Measurements from ENCODE around the gene FAM149A. TPM values are rescaled to one million over a fixed set of nuclear protein-coding genes. Genes with fewer than 3 reads are reported as not detected.

The FAM149A gene
- total RNA-seq, 1 experiment from 2014 or later, result 8.9 TPM

DNA sequence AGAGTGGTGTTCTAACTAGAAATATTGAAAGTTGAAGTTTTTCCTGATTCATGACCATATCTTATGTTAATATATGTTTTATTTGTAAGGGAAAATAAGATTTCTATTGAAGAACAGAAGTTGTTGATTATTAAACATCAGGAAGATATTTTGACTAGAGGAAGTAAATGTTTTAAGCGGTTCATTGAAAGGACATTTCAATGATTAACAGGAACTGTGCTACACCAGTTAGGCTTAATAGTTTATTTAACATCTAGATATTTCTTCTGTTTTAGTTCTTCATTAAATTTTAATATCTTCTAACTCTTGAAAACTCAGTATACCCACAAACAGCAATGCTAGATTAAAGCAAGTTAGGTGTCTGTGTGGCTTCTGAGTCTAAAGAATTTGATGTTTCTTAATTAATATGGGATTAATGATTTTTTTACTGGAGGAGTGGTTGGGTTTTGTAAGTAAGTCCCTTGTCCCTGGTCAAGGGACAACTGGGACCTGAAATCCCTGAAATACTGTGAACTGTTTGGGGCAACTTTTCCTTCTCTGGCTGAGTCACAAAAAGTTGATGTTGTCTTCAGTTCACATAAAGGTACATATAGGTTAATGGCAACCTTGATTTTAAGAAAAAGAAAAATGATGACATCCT, 44.0 kb downstream of the FAM149A start (continued):
- TF ChIP-seq, protein P1, sequence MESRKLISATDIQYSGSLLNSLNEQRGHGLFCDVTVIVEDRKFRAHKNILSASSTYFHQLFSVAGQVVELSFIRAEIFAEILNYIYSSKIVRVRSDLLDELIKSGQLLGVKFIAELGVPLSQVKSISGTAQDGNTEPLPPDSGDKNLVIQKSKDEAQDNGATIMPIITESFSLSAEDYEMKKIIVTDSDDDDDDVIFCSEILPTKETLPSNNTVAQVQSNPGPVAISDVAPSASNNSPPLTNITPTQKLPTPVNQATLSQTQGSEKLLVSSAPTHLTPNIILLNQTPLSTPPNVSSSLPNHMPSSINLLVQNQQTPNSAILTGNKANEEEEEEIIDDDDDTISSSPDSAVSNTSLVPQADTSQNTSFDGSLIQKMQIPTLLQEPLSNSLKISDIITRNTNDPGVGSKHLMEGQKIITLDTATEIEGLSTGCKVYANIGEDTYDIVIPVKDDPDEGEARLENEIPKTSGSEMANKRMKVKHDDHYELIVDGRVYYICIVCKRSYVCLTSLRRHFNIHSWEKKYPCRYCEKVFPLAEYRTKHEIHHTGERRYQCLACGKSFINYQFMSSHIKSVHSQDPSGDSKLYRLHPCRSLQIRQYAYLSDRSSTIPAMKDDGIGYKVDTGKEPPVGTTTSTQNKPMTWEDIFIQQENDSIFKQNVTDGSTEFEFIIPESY (IDR thresholded peaks at IDR 0.05; ENCODE audit: extremely low read depth, insufficient replicate concordance, low read length), result no peak
- TF ChIP-seq, protein P2, sequence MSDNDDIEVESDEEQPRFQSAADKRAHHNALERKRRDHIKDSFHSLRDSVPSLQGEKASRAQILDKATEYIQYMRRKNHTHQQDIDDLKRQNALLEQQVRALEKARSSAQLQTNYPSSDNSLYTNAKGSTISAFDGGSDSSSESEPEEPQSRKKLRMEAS (IDR thresholded peaks at IDR 0.05), result no peak

DNA sequence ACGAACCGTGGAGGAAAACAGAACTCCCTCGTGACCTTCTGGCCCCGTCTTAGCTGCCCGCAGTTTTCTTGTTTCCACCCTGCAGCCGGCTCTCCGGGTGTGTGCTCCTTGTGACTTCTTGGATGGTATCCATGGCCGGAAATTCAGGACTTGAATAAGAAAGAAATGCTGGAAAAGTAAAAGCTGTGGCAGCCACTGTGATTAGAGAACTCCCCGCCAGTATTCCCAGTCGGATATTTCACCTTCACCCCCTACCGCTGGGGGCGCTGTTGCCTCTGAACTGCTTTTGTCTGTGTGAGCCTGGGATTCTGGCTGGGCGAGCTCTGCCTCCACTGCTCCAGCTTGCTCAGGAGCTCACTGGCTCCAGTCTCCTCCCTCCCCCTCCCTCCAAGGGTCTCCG, 45.4 kb downstream of the FAM149A start:
- Histone ChIP-seq H4K20me1 (ENCODE audit: insufficient read depth) (no peaks in the 10 kb centered on the region), H3K27me3 (ENCODE audit: insufficient read depth, low read length) (peaks cover 4% of the 10 kb centered on the region; the same call in 1 of the 2 replicates), H3K27ac (ENCODE audit: low read depth, low read length) (no peak overlapping the region), H3K79me2 (ENCODE audit: insufficient read depth, low read length) (no peaks in the 10 kb centered on the region), H3K4me2 (ENCODE audit: low read length) (no peak overlapping the region), H3K36me3 (ENCODE audit: control insufficient read depth in 1 of 2, insufficient read depth in 2 of 2, low read length in 2 of 2) (no peaks in the 10 kb centered on the region), H3K4me1 (ENCODE audit: control insufficient read depth in 1 of 2, insufficient read depth in 2 of 2, low read length in 2 of 2) (peaks cover 0 to 8% of the 10 kb centered on the region in 2 experiments; a peak in 2 of 4 replicates), H2AFZ (ENCODE audit: low read depth, low read length, poor library complexity, severe bottlenecking) (no peak overlapping the region), H3K9ac (ENCODE audit: low read length) (no peak overlapping the region), H3K4me3 (replicated peaks in 1 of 2; ENCODE audit: low read depth in 1 of 2, low read length in 2 of 2) (no peak overlapping the region), H3K9me3 (ENCODE audit: control insufficient read depth in 1 of 2, insufficient read depth in 1 of 2, low read depth in 1 of 2, low read length in 2 of 2) (no peaks in the 10 kb centered on the region), H3K9me2 (ENCODE audit: insufficient read depth) (no peaks in the 10 kb centered on the region)
- TF ChIP-seq, protein P3, sequence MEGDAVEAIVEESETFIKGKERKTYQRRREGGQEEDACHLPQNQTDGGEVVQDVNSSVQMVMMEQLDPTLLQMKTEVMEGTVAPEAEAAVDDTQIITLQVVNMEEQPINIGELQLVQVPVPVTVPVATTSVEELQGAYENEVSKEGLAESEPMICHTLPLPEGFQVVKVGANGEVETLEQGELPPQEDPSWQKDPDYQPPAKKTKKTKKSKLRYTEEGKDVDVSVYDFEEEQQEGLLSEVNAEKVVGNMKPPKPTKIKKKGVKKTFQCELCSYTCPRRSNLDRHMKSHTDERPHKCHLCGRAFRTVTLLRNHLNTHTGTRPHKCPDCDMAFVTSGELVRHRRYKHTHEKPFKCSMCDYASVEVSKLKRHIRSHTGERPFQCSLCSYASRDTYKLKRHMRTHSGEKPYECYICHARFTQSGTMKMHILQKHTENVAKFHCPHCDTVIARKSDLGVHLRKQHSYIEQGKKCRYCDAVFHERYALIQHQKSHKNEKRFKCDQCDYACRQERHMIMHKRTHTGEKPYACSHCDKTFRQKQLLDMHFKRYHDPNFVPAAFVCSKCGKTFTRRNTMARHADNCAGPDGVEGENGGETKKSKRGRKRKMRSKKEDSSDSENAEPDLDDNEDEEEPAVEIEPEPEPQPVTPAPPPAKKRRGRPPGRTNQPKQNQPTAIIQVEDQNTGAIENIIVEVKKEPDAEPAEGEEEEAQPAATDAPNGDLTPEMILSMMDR (IDR thresholded peaks at IDR 0.05 in 2 of 3, conservative IDR thresholded peaks at IDR 0.05 in 1 of 3; ENCODE audit: borderline replicate concordance in 1 of 3, insufficient read depth in 1 of 3, low read depth in 2 of 3, low read length in 2 of 3), result no peak
- TF ChIP-seq EZH2phosphoT487 (IDR thresholded peaks at IDR 0.05; ENCODE audit: borderline replicate concordance) (no peak), POLR2A (IDR thresholded peaks at IDR 0.05; ENCODE audit: borderline replicate concordance, extremely low read depth, insufficient read depth, insufficient read length) (no peak), CBX3 (IDR thresholded peaks at IDR 0.05; ENCODE audit: low read depth) (no peak), ELF1 (IDR thresholded peaks at IDR 0.05; ENCODE audit: borderline replicate concordance, low read depth) (no peak)
- TF ChIP-seq, protein P4, sequence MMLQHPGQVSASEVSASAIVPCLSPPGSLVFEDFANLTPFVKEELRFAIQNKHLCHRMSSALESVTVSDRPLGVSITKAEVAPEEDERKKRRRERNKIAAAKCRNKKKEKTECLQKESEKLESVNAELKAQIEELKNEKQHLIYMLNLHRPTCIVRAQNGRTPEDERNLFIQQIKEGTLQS (IDR thresholded peaks at IDR 0.05), result no peak
- TF ChIP-seq, protein P1 (IDR thresholded peaks at IDR 0.05; ENCODE audit: extremely low read depth, insufficient replicate concordance, low read length), result no peak
- TF ChIP-seq, protein P2 (IDR thresholded peaks at IDR 0.05), result no peak
- no TSS peak for BruUV-seq (replicated peaks)
- DNase-seq (ENCODE audit: low read depth, low spot score) (no peak), ATAC-seq (no peak)
- RAD21 ChIA-PET (ENCODE audit: low non-redundant PET in 1 of 2, low total read pairs in 2 of 2, uncharacterized antibody in 2 of 2, unreplicated experiment in 2 of 2), result no interaction called here
- intact Hi-C loops (cut with micrococcal nuclease), result no loop called here
- POLR2A ChIA-PET, result no interaction called here
- CTCF ChIA-PET, result interaction anchor here (1.7 kb wide), 1 partner anchor 12 kb away, joined by 4 read pairs; no protein-coding TSS in a partner anchor

Measured in HCT116 (cell line).